HUDEP-2 (cell line): ENCODE data around the gene PANX2.

Source experiments
- DNase-seq, 76 experiments: peaks; one replicate each; lab custom pipeline; 2025; ENCODE audit not compliant: unreplicated experiment in 76 of 76; lab: John Stamatoyannopoulos, UW

Gene PANX2

GRCh38 chr22:50209893-50210292, 39.4 kb downstream of the PANX2 start:
- DNase-seq = peak in 50 of 76 experiments; percentile 4 to 72 (median 34)

- DNase-seq = no peak
Observed at GRCh38 chr22:50210378-50211139, 40.0 kb downstream of the PANX2 start.

GRCh38 chr22:50211147-50211546, 40.6 kb downstream of the PANX2 start:
- no peak for DNase-seq

- no peak for DNase-seq
Observed at GRCh38 chr22:50213263-50213662, 42.7 kb downstream of the PANX2 start.

- no peak for DNase-seq
Observed at GRCh38 chr22:50215297-50216054, 44.9 kb downstream of the PANX2 start.

GRCh38 chr22:50216055-50216683, 45.6 kb downstream of the PANX2 start:
- DNase-seq = no peak

GRCh38 chr22:50216684-50217520, 46.4 kb downstream of the PANX2 start:
- DNase-seq = no peak

GRCh38 chr22:50217543-50218152, 47.1 kb downstream of the PANX2 start:
- DNase-seq = no peak

- DNase-seq = no peak
Observed at GRCh38 chr22:50218153-50218995, 47.8 kb downstream of the PANX2 start.

GRCh38 chr22:50218996-50219727, 48.6 kb downstream of the PANX2 start:
- peak in 75 of 76 experiments; percentile 39 to 98 (median 95) for DNase-seq

GRCh38 chr22:50219800-50220602, 49.5 kb downstream of the PANX2 start:
- DNase-seq = no peak

GRCh38 chr22:50220603-50221409, 50.3 kb downstream of the PANX2 start:
- no peak for DNase-seq

GRCh38 chr22:50221410-50222300, 51.1 kb downstream of the PANX2 start:
- DNase-seq = no peak

GRCh38 chr22:50222508-50222907, 52.0 kb downstream of the PANX2 start:
- DNase-seq = no peak

GRCh38 chr22:50224071-50224470, 53.5 kb downstream of the PANX2 start:
- no peak for DNase-seq
